CD14-positive monocyte (primary cell): ENCODE results near the gene USP48. TPM values are rescaled to one million over a fixed set of nuclear protein-coding genes. Genes with fewer than 3 reads are reported as not detected.

Experiments used
- DNase-seq, 3 donors: peaks; one replicate each; pipeline ENCODE4 v3.0.0-alpha.2; 2011 to 2022
- H2AFZ ChIP-seq: 2 replicates; pipeline ENCODE4 v1.6.0; 2012; ENCODE audit warnings: mild to moderate bottlenecking, low read depth, low read length, inconsistent platforms; ENCODE audit not compliant: insufficient read depth, poor library complexity, severe bottlenecking
- H3K27ac ChIP-seq, 2 donors: 1 replicate in 1 of 2; 2 replicates in 1 of 2; pipeline ENCODE4 v1.5.1; 2012 to 2013; ENCODE audit warnings: low read length in 2 of 2, control low read depth in 1 of 2, inconsistent platforms in 1 of 2, low read depth in 1 of 2, mild to moderate bottlenecking in 1 of 2
- H3K27me3 ChIP-seq, 2 donors: one replicate each; pipeline versions ENCODE4 v1.6.0 to v1.6.1; 2011 to 2013; ENCODE audit warnings: low read length in 2 of 2; ENCODE audit not compliant: control insufficient read depth in 2 of 2, insufficient read depth in 2 of 2
- H3K36me3 ChIP-seq, 2 donors: replicated peaks in 1 of 2; 1 replicate in 1 of 2; 2 replicates in 1 of 2; pipeline versions ENCODE4 v1.5.1 to v1.6.1; 2012 to 2013; ENCODE audit warnings: low read length in 2 of 2, control low read depth in 1 of 2, inconsistent platforms in 1 of 2, mild to moderate bottlenecking in 1 of 2; ENCODE audit not compliant: insufficient read depth in 2 of 2, control insufficient read depth in 1 of 2
- H3K4me1 ChIP-seq, 2 donors: 1 replicate in 1 of 2; 2 replicates in 1 of 2; pipeline versions ENCODE4 v1.5.1 to v1.6.1; 2012 to 2013; ENCODE audit warnings: low read length in 2 of 2, control low read depth in 1 of 2, inconsistent platforms in 1 of 2, mild to moderate bottlenecking in 1 of 2, moderate library complexity in 1 of 2; ENCODE audit not compliant: insufficient read depth in 2 of 2, control insufficient read depth in 1 of 2
- H3K4me2 ChIP-seq: replicated peaks from 2 replicates; pipeline ENCODE3; 2012; ENCODE audit warnings: low read length, moderate library complexity, mild to moderate bottlenecking; ENCODE audit not compliant: poor library complexity, severe bottlenecking; ENCODE audit errors: extremely low read depth
- H3K4me3 ChIP-seq, 3 experiments: fragments of 200-600 bp in 1 of 3; sonication (generic) in 1 of 3; replicated peaks in 1 of 3; 1 replicate in 2 of 3; 2 replicates in 1 of 3; pipeline ENCODE4 v1.5.1; 2011 to 2013; ENCODE audit warnings: low read length in 3 of 3, mild to moderate bottlenecking in 3 of 3, control low read depth in 2 of 3, low read depth in 2 of 3, inconsistent platforms in 1 of 3, moderate library complexity in 1 of 3
- H3K79me2 ChIP-seq: 2 replicates; pipeline ENCODE4 v1.6.0; 2012; ENCODE audit warnings: mild to moderate bottlenecking, control low read depth, inconsistent platforms, low read length, moderate library complexity; ENCODE audit not compliant: insufficient read depth
- H3K9ac ChIP-seq: 2 replicates; pipeline ENCODE4 v1.6.0; 2017; ENCODE audit warnings: low read length, mild to moderate bottlenecking; ENCODE audit not compliant: insufficient read depth, poor library complexity, severe bottlenecking
- H3K9me3 ChIP-seq, 2 donors: replicated peaks in 1 of 2; 1 replicate in 1 of 2; 2 replicates in 1 of 2; pipeline versions ENCODE4 v1.5.1 to v1.6.1; 2012 to 2013; ENCODE audit warnings: low read length in 2 of 2, control low read depth in 1 of 2; ENCODE audit not compliant: control insufficient read depth in 1 of 2, insufficient read depth in 1 of 2
- H4K20me1 ChIP-seq: 2 replicates; pipeline ENCODE4 v1.6.0; 2012; ENCODE audit warnings: mild to moderate bottlenecking, low read length, control low read depth, moderate library complexity; ENCODE audit not compliant: insufficient read depth
- H3K27ac Mint-ChIP-seq, 7 donors: one replicate each; pipeline ENCODE4 v1.8.0; 2020; ENCODE audit warnings: mild to moderate bottlenecking in 7 of 7, mixed read lengths in 7 of 7, moderate library complexity in 6 of 7, inconsistent platforms in 2 of 7
- H3K27me3 Mint-ChIP-seq, 3 donors: one replicate each; pipeline ENCODE4 v1.8.0; 2021 to 2022; ENCODE audit warnings: low read depth in 3 of 3, mild to moderate bottlenecking in 3 of 3, mixed read lengths in 3 of 3, moderate library complexity in 3 of 3, inconsistent platforms in 1 of 3
- H3K36me3 Mint-ChIP-seq, 2 donors: one replicate each; pipeline ENCODE4 v1.8.0; 2020; ENCODE audit warnings: mixed read lengths in 2 of 2, inconsistent platforms in 1 of 2, mild to moderate bottlenecking in 1 of 2
- H3K4me1 Mint-ChIP-seq: one replicate; pipeline ENCODE4 v1.8.0; 2020; ENCODE audit warnings: mild to moderate bottlenecking, mixed read lengths
- H3K4me3 Mint-ChIP-seq, 2 donors: one replicate each; pipeline ENCODE4 v1.8.0; 2020; ENCODE audit warnings: mild to moderate bottlenecking in 2 of 2, mixed read lengths in 2 of 2, moderate library complexity in 1 of 2
- H3K9me3 Mint-ChIP-seq, 7 donors: one replicate each; pipeline ENCODE4 v1.8.0; 2020 to 2022; ENCODE audit warnings: mixed read lengths in 7 of 7, mild to moderate bottlenecking in 6 of 7, moderate library complexity in 6 of 7, inconsistent platforms in 2 of 7
- WGBS: methylation state at CpG from one replicate; pipeline ENCODE4 v1.1.5; 2013; ENCODE audit warnings: missing lambda C conversion rate; ENCODE audit not compliant: insufficient coverage; 5-methylcytosine and 5-hydroxymethylcytosine counted together
- intact Hi-C, 2 donors: fragments of 100-400 bp; cut with micrococcal nuclease; formaldehyde crosslinking; loops; one replicate each; pipeline versions ENCODE4 v1.15.0 to v1.15.1; 2023
- polyA plus RNA-seq, 3 donors: library from polyadenylated mRNA; depleted of rRNA in 1 of 3; unstranded in 2 of 3; stranded (reverse) in 1 of 3; fragments of 300-500 nt in 2 of 3; fragments of >200 nt in 1 of 3; fragmentation: Illumina TruSeq in 2 of 3; gene quantifications; 1 replicate in 2 of 3; 2 replicates in 1 of 3; pipeline ENCODE4 v1.2.3, GENCODE V29; 2012 to 2021
- TF ChIP-seq, protein P1 (sequence below): fragments of 200-600 bp; IDR thresholded peaks from one replicate; pipeline ENCODE4 v1.8.0; 2022; ENCODE audit warnings: antibody characterized with exemption, mild to moderate bottlenecking

Gene USP48
- polyA plus RNA-seq, 3 donors = 26.5 to 40.2 (median 34.3) TPM

DNA sequence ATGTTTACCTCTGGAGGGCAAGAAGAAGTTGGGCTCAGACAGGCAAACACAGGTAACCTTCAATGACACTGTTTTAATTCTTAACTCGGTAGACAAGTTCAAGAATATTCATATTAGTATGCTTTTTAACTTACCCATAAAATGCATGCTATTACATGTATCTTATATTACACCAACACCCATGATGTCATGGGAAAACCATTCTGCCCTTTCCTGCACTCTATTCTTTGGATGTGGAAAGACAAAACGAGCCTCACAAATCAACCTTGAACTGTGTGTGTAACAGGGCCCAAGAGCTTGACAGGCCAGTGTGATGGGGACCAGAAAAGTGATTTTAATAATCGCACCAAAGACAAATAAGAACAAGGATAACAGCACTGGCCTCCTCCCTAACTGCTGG is 91.2 kb downstream of the USP48 start:
- TF ChIP-seq, protein P1, sequence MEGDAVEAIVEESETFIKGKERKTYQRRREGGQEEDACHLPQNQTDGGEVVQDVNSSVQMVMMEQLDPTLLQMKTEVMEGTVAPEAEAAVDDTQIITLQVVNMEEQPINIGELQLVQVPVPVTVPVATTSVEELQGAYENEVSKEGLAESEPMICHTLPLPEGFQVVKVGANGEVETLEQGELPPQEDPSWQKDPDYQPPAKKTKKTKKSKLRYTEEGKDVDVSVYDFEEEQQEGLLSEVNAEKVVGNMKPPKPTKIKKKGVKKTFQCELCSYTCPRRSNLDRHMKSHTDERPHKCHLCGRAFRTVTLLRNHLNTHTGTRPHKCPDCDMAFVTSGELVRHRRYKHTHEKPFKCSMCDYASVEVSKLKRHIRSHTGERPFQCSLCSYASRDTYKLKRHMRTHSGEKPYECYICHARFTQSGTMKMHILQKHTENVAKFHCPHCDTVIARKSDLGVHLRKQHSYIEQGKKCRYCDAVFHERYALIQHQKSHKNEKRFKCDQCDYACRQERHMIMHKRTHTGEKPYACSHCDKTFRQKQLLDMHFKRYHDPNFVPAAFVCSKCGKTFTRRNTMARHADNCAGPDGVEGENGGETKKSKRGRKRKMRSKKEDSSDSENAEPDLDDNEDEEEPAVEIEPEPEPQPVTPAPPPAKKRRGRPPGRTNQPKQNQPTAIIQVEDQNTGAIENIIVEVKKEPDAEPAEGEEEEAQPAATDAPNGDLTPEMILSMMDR = no peak
- H3K79me2 ChIP-seq = peaks cover 13% of the 10 kb centered on the region
- peaks cover 0 to 5% of the 10 kb centered on the region in 2 donors for H3K4me1 ChIP-seq
- peaks cover 79 to 98% of the 10 kb centered on the region in 2 donors for H3K36me3 ChIP-seq
- no peaks in the 10 kb centered on the region for H3K27me3 ChIP-seq
- no peaks in the 10 kb centered on the region for H3K27me3 Mint-ChIP-seq
- no peaks in the 10 kb centered on the region for H3K9me3 Mint-ChIP-seq
- H2AFZ ChIP-seq = no peak overlapping the region
- no peak overlapping the region for H3K27ac ChIP-seq
- H3K4me3 ChIP-seq = no peak overlapping the region
- H3K4me1 Mint-ChIP-seq = peaks cover 16% of the 10 kb centered on the region
- H3K36me3 Mint-ChIP-seq = peaks cover 73 to 91% of the 10 kb centered on the region in 2 donors
- intact Hi-C loops = no loop called here
- no peak overlapping the region for H3K4me2 ChIP-seq
- WGBS = 100% methylated on average over 1 of the region's 3 CpGs
- H3K27ac Mint-ChIP-seq = peak overlapping the region in 2 of 7 donors; percentile 25 to 26
- H3K9me3 ChIP-seq = no peaks in the 10 kb centered on the region
- no peak overlapping the region for H3K9ac ChIP-seq
- no peak for DNase-seq
- H3K4me3 Mint-ChIP-seq = no peak overlapping the region
- H4K20me1 ChIP-seq = peaks cover 3% of the 10 kb centered on the region

DNA sequence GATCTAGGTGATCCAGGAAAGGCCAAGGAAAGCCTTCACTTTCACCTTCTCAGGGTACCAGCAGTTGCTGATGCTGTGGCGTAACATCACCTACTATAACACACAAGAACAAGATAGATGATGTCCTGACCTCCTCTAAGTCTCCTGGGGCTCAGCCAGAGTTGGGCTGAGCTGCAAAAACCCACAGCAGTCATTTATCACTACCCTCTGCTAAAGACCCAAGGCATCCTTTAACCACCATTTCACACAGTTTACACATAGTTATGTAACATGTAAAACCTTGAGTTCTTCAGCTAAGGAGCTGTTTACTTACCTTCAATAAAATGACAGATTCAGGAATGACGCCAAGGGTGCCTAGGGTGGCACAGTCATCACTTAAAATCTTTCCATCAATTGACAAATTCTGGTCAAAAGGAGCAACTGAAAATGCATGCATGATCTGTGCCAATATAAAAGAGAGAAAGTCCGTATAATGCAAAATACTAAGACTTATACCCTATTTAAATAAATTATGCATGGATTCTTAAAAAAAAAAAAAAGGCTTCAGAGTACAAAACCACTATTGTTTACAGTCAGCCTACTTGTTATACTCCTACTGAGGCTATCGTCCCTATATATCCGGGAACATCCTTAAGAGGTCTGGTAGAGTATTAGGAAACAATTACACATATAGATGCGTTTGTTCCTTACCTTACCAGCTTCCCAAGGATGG is 93.1 kb downstream of the USP48 start:
- H3K4me1 ChIP-seq = peaks cover 0 to 5% of the 10 kb centered on the region in 2 donors
- no peak overlapping the region for H2AFZ ChIP-seq
- H3K4me3 ChIP-seq = no peak overlapping the region
- no peak overlapping the region for H3K27ac ChIP-seq
- H3K4me3 Mint-ChIP-seq = no peak overlapping the region
- intact Hi-C loops = no loop called here
- H3K4me1 Mint-ChIP-seq = peaks cover 11% of the 10 kb centered on the region
- H3K9me3 ChIP-seq = no peaks in the 10 kb centered on the region
- no peak for DNase-seq
- no peaks in the 10 kb centered on the region for H3K79me2 ChIP-seq
- TF ChIP-seq, protein P1 = no peak
- H3K9me3 Mint-ChIP-seq = no peaks in the 10 kb centered on the region
- no peak overlapping the region for H3K9ac ChIP-seq
- H3K27ac Mint-ChIP-seq = peak overlapping the region in 2 of 7 donors; percentile 5 to 55
- H3K36me3 Mint-ChIP-seq = peaks cover 78 to 96% of the 10 kb centered on the region in 2 donors
- H3K27me3 ChIP-seq = no peaks in the 10 kb centered on the region
- no peaks in the 10 kb centered on the region for H4K20me1 ChIP-seq
- H3K4me2 ChIP-seq = no peak overlapping the region
- H3K27me3 Mint-ChIP-seq = peaks cover 0 to 3% (median 1%) of the 10 kb centered on the region in 3 donors
- peaks cover 68 to 100% of the 10 kb centered on the region in 2 donors for H3K36me3 ChIP-seq
- 100% methylated on average over 1 of the region's 6 CpGs for WGBS
